ENCODE measurements around the gene ANXA6. TPM values are rescaled to one million over a fixed set of nuclear protein-coding genes. Genes with fewer than 3 reads are reported as not detected.

ANXA6 gene
- polyA plus RNA-seq, 1 donor (not counting 4 experiments of a cell fraction or from before 2014, with no cell fraction given): 37.0 TPM

GRCh38 chr5:151151793-151152192, 5.8 kb downstream of the ANXA6 start:
- H3K79me2 ChIP-seq (ENCODE audit: control insufficient read depth, insufficient read depth, low read length): peaks cover 3% of the 10 kb centered on the region
- no peak overlapping the region for H3K4me3 ChIP-seq (ENCODE audit: control insufficient read depth in 2 of 3, extremely low read depth in 1 of 3, insufficient read depth in 2 of 3, low read depth in 1 of 3, low read length in 3 of 3)
- no peaks in the 10 kb centered on the region for H4K20me1 ChIP-seq (ENCODE audit: control insufficient read depth, extremely low read depth, insufficient read depth, low read length)
- no peak overlapping the region for H3K27ac ChIP-seq (ENCODE audit: control insufficient read depth, insufficient read depth, low read length)
- H3K9ac ChIP-seq (ENCODE audit: control insufficient read depth, extremely low read depth, insufficient read depth, low read length): no peak overlapping the region
- no peak overlapping the region for H2AFZ ChIP-seq (ENCODE audit: control insufficient read depth, low read length)
- H3K9me3 ChIP-seq (ENCODE audit: control insufficient read depth, low read depth, low read length): no peaks in the 10 kb centered on the region
- FAIRE-seq (no peak), DNase-seq (ENCODE audit: low read depth, low spot score) (no peak)
- H3K9me1 ChIP-seq (ENCODE audit: control insufficient read depth, extremely low read depth, insufficient read depth, low read length): no peaks in the 10 kb centered on the region
- no peaks in the 10 kb centered on the region for H3K36me3 ChIP-seq (ENCODE audit: control insufficient read depth in 2 of 2, extremely low read depth in 1 of 2, insufficient read depth in 2 of 2, low read length in 2 of 2)
- TF ChIP-seq EZH2 (IDR thresholded peaks at IDR 0.05; ENCODE audit: low read length) (no peak), CTCF (optimal IDR thresholded peaks at IDR 0.05 in 1 of 3, IDR thresholded peaks at IDR 0.05 in 1 of 3, conservative IDR thresholded peaks at IDR 0.05 in 1 of 3; ENCODE audit: extremely low read depth in 1 of 3, insufficient read depth in 2 of 3, low read length in 3 of 3) (no peak)
- dilution Hi-C loops (cut with MboI; ENCODE audit: extremely low pct_ligation_motif_present, low sequenced_read_pairs): no loop called here
- H3K4me1 ChIP-seq (ENCODE audit: control insufficient read depth, extremely low read depth, insufficient read depth, low read length): peaks cover 8% of the 10 kb centered on the region
- no peak overlapping the region for H3K4me2 ChIP-seq (ENCODE audit: control insufficient read depth, extremely low read depth, insufficient read depth, low read depth, low read length)
- peaks cover 1% of the 10 kb centered on the region for H3K27me3 ChIP-seq (ENCODE audit: control insufficient read depth, extremely low read depth, insufficient read depth, low read length)

- H3K4me3 ChIP-seq (ENCODE audit: control insufficient read depth in 2 of 3, extremely low read depth in 1 of 3, insufficient read depth in 2 of 3, low read depth in 1 of 3, low read length in 3 of 3): no peak overlapping the region
- H3K9ac ChIP-seq (ENCODE audit: control insufficient read depth, extremely low read depth, insufficient read depth, low read length): no peak overlapping the region
- no peak overlapping the region for H3K4me2 ChIP-seq (ENCODE audit: control insufficient read depth, extremely low read depth, insufficient read depth, low read depth, low read length)
- H3K9me3 ChIP-seq (ENCODE audit: control insufficient read depth, low read depth, low read length): no peaks in the 10 kb centered on the region
- H3K9me1 ChIP-seq (ENCODE audit: control insufficient read depth, extremely low read depth, insufficient read depth, low read length): no peaks in the 10 kb centered on the region
- H3K36me3 ChIP-seq (ENCODE audit: control insufficient read depth in 2 of 2, extremely low read depth in 1 of 2, insufficient read depth in 2 of 2, low read length in 2 of 2): no peaks in the 10 kb centered on the region
- dilution Hi-C loops (cut with MboI; ENCODE audit: extremely low pct_ligation_motif_present, low sequenced_read_pairs): no loop called here
- TF ChIP-seq CTCF (optimal IDR thresholded peaks at IDR 0.05 in 1 of 3, IDR thresholded peaks at IDR 0.05 in 1 of 3, conservative IDR thresholded peaks at IDR 0.05 in 1 of 3; ENCODE audit: extremely low read depth in 1 of 3, insufficient read depth in 2 of 3, low read length in 3 of 3) (no peak), EZH2 (IDR thresholded peaks at IDR 0.05; ENCODE audit: low read length) (no peak)
- no peaks in the 10 kb centered on the region for H3K27me3 ChIP-seq (ENCODE audit: control insufficient read depth, extremely low read depth, insufficient read depth, low read length)
- no peak for DNase-seq (ENCODE audit: low read depth, low spot score)
- no peak overlapping the region for H2AFZ ChIP-seq (ENCODE audit: control insufficient read depth, low read length)
- FAIRE-seq: no peak
- peaks cover 2% of the 10 kb centered on the region for H3K79me2 ChIP-seq (ENCODE audit: control insufficient read depth, insufficient read depth, low read length)
- peaks cover 8% of the 10 kb centered on the region for H3K4me1 ChIP-seq (ENCODE audit: control insufficient read depth, extremely low read depth, insufficient read depth, low read length)
- no peaks in the 10 kb centered on the region for H4K20me1 ChIP-seq (ENCODE audit: control insufficient read depth, extremely low read depth, insufficient read depth, low read length)
- no peak overlapping the region for H3K27ac ChIP-seq (ENCODE audit: control insufficient read depth, insufficient read depth, low read length)
These were observed 6.3 kb downstream of the ANXA6 start for GRCh38 chr5:151151263-151151660.
